ENCODE results near the gene LAMTOR4.

DNA sequence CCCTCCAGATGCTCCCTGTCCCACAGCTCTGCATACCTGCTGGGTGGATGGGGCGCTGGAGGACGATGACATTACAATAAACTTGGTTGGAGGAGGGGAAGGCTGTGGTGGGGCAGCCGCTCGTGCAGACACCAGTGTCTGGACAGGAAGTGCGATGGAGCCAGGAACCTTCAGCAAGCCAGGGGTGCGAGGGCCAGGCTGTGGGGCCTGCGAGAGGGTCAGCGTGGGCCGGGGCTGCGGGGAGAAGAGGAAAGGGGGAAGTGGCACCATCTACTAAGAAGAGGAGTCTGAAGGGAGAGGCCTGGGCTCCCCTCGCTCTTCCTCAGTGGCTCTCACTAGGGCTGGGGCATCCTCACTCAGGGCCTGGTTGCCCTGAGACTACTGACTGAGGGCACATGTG, 40.8 kb upstream of the LAMTOR4 start:
- TF ChIP-seq, protein P1, sequence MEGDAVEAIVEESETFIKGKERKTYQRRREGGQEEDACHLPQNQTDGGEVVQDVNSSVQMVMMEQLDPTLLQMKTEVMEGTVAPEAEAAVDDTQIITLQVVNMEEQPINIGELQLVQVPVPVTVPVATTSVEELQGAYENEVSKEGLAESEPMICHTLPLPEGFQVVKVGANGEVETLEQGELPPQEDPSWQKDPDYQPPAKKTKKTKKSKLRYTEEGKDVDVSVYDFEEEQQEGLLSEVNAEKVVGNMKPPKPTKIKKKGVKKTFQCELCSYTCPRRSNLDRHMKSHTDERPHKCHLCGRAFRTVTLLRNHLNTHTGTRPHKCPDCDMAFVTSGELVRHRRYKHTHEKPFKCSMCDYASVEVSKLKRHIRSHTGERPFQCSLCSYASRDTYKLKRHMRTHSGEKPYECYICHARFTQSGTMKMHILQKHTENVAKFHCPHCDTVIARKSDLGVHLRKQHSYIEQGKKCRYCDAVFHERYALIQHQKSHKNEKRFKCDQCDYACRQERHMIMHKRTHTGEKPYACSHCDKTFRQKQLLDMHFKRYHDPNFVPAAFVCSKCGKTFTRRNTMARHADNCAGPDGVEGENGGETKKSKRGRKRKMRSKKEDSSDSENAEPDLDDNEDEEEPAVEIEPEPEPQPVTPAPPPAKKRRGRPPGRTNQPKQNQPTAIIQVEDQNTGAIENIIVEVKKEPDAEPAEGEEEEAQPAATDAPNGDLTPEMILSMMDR (IDR thresholded peaks at IDR 0.05), result no peak
- no peak for TF ChIP-seq POLR2A (IDR thresholded peaks at IDR 0.05)

Data from adrenal gland (tissue), 5 donors.